Measurements from ENCODE around the gene MICB.

GRCh38 chr6:31489086-31489485, 8.9 kb upstream of the MICB start:
- TF ChIP-seq YY1 (IDR thresholded peaks at IDR 0.05) = no peak
- TF ChIP-seq, protein P1, sequence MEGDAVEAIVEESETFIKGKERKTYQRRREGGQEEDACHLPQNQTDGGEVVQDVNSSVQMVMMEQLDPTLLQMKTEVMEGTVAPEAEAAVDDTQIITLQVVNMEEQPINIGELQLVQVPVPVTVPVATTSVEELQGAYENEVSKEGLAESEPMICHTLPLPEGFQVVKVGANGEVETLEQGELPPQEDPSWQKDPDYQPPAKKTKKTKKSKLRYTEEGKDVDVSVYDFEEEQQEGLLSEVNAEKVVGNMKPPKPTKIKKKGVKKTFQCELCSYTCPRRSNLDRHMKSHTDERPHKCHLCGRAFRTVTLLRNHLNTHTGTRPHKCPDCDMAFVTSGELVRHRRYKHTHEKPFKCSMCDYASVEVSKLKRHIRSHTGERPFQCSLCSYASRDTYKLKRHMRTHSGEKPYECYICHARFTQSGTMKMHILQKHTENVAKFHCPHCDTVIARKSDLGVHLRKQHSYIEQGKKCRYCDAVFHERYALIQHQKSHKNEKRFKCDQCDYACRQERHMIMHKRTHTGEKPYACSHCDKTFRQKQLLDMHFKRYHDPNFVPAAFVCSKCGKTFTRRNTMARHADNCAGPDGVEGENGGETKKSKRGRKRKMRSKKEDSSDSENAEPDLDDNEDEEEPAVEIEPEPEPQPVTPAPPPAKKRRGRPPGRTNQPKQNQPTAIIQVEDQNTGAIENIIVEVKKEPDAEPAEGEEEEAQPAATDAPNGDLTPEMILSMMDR (IDR thresholded peaks at IDR 0.05; ENCODE audit: low read depth, low read length, missing input control) = no peak
- no peak for TF ChIP-seq RAD21 (IDR thresholded peaks at IDR 0.05)
- TF ChIP-seq MAX (IDR thresholded peaks at IDR 0.05) = no peak
